Coronary artery (tissue), 2 donors: ENCODE measurements around the gene IKZF3.

Experiments used
- DNase-seq: peaks from one replicate; pipeline ENCODE4 v3.0.0-alpha.2; 2017; ENCODE audit warnings: low spot score
- H3K27ac ChIP-seq, 2 donors: fragments of 200-600 bp; sonication (generic); one replicate each; pipeline ENCODE4 v1.5.1; 2016 to 2019
- H3K4me3 ChIP-seq: fragments of 200-600 bp; sonication (generic); 2 replicates; pipeline ENCODE4 v1.5.1; 2016; ENCODE audit warnings: mild to moderate bottlenecking, moderate library complexity
- CTCF ChIP-seq: fragments of 200-600 bp; sonication (generic); IDR thresholded peaks from one replicate; pipeline ENCODE4 v1.5.1; 2019; ENCODE audit warnings: antibody characterized with exemption

The IKZF3 gene

GRCh38 chr17:39737760-39738567 lies 126.1 kb downstream of the IKZF3 start, which contains the start of gene GRB7:
TSS of gene GRB7 (plus strand) at chr17:39737938. CDS start at chr17:39742302, 4,364 bp downstream.
- H3K27ac ChIP-seq = no peak within 1 kb of the TSS
- peak within 1 kb of the TSS; percentile 56 for H3K4me3 ChIP-seq
- TF ChIP-seq CTCF = no peak
- DNase-seq = no peak

GRCh38 chr17:39737206-39737759 lies 126.8 kb downstream of the IKZF3 start:
- H3K4me3 ChIP-seq = peak overlapping the region; percentile 56
- TF ChIP-seq CTCF = no peak

GRCh38 chr17:39736319-39737165 lies 127.6 kb downstream of the IKZF3 start:
- no peak overlapping the region for H3K27ac ChIP-seq
- no peak overlapping the region for H3K4me3 ChIP-seq
- no peak for TF ChIP-seq CTCF
- no peak for DNase-seq

More at GRCh38 chr17:39737206-39737759, 126.8 kb downstream of the IKZF3 start:
- no peak overlapping the region for H3K27ac ChIP-seq
- DNase-seq = no peak

- no peak for DNase-seq
- H3K4me3 ChIP-seq = no peak overlapping the region
- H3K27ac ChIP-seq = no peak overlapping the region
- no peak for TF ChIP-seq CTCF
Measured at GRCh38 chr17:39735882-39736281, 128.2 kb downstream of the IKZF3 start.

GRCh38 chr17:39732586-39732985 lies 131.5 kb downstream of the IKZF3 start:
- H3K4me3 ChIP-seq = no peak overlapping the region
- no peak for DNase-seq
- no peak overlapping the region for H3K27ac ChIP-seq
- no peak for TF ChIP-seq CTCF

- DNase-seq = peak; percentile 92
- peak within 1 kb of the TSS; percentile 92 for H3K4me3 ChIP-seq
- peak; percentile 93 for TF ChIP-seq CTCF
- H3K27ac ChIP-seq = peak within 1 kb of the TSS; percentile 63 to 96
Measured at GRCh38 chr17:39730095-39730921, 133.8 kb downstream of the IKZF3 start, which contains the start of gene MIEN1. TSS of gene MIEN1 (minus strand) at chr17:39730532. CDS start at chr17:39730495, 37 bp downstream.
